Gastroesophageal sphincter (tissue), 3 donors: Measurements from ENCODE around the gene ZSWIM1.

Source experiments
- CTCF ChIP-seq, 4 experiments: fragments of 200-600 bp in 2 of 4; fragments of 450-650 bp in 2 of 4; sonication (generic) in 1 of 4; IDR thresholded peaks; one replicate each; pipeline ENCODE4 v1.5.1; 2017 to 2019; ENCODE audit warnings: antibody characterized with exemption in 4 of 4, mild to moderate bottlenecking in 2 of 4, moderate library complexity in 2 of 4
- EP300 ChIP-seq: sonication (generic); formaldehyde crosslinking; IDR thresholded peaks from one replicate; pipeline ENCODE4 v1.6.1; 2017; ENCODE audit warnings: antibody characterized with exemption, mild to moderate bottlenecking
- POLR2A ChIP-seq, 2 donors: fragments of 450-650 bp; IDR thresholded peaks; one replicate each; pipeline ENCODE4 v1.6.1; 2017; ENCODE audit warnings: antibody characterized with exemption in 2 of 2, mild to moderate bottlenecking in 2 of 2, moderate library complexity in 1 of 2

DNA sequence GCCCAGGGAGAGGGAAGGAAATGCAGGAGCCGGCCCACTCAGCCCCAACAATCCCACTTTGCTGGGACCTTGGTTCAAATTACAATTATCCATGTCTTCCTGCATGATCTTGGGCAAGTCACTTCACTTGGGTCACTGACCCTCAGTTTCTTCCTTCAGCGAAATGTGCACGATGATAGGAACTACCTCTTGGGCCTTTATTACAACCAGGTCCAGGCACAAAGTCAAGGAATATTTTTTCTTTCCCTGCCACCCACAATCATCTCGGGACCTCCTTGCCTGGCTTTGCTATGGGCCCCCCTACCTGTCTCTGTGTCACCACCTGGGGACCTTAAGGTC lies 31.3 kb downstream of the ZSWIM1 start:
- TF ChIP-seq CTCF (IDR thresholded peaks at IDR 0.05) (no peak), EP300 (no peak), POLR2A (IDR thresholded peaks at IDR 0.05) (no peak)
